GM23338 (cell line): ENCODE measurements around the gene AGAP1. TPM values are rescaled to one million over a fixed set of nuclear protein-coding genes. Genes with fewer than 3 reads are reported as not detected.

Experiments
- ATAC-seq: fragments of 200-7000 bp; cut with Tn5 transposase; 3 replicates; pipeline ENCODE4 v1.9.1; 2020
- DNase-seq: peaks from one replicate; pipeline ENCODE4 v3.0.0-alpha.2; 2015; ENCODE audit warnings: low spot score
- H2AFZ ChIP-seq: fragments of 200-600 bp; sonication (generic); 2 replicates; pipeline ENCODE4 v1.8.0; 2016; ENCODE audit warnings: antibody characterized with exemption, mild to moderate bottlenecking, moderate library complexity
- H3F3A ChIP-seq: fragments of 200-600 bp; sonication (generic); replicated peaks from 2 replicates; pipeline ENCODE4 v1.8.0; 2017; ENCODE audit warnings: antibody characterized with exemption, mixed run types, low read depth
- H3K27ac ChIP-seq: fragments of 200-600 bp; sonication (generic); 2 replicates; pipeline ENCODE4 v1.6.1; 2016; ENCODE audit warnings: low read depth
- H3K27me3 ChIP-seq: fragments of 200-600 bp; sonication (generic); 2 replicates; pipeline ENCODE4 v1.8.0; 2016; ENCODE audit warnings: mild to moderate bottlenecking, mixed run types, moderate library complexity; ENCODE audit not compliant: insufficient read depth
- H3K36me3 ChIP-seq: fragments of 200-600 bp; sonication (generic); 2 replicates; pipeline ENCODE4 v1.8.0; 2016; ENCODE audit warnings: mild to moderate bottlenecking; ENCODE audit not compliant: insufficient read depth
- H3K4me1 ChIP-seq: fragments of 200-600 bp; sonication (generic); 2 replicates; pipeline ENCODE4 v1.8.0; 2016; ENCODE audit warnings: mild to moderate bottlenecking, moderate library complexity; ENCODE audit not compliant: insufficient read depth
- H3K4me2 ChIP-seq: fragments of 200-600 bp; sonication (generic); 2 replicates; pipeline ENCODE4 v1.7.1; 2017; ENCODE audit warnings: mixed run types
- H3K4me3 ChIP-seq: fragments of 200-600 bp; sonication (generic); 2 replicates; pipeline ENCODE4 v1.6.1; 2016; ENCODE audit warnings: mixed run types
- H3K79me2 ChIP-seq: fragments of 200-600 bp; sonication (generic); replicated peaks from 2 replicates; pipeline ENCODE4 v1.8.0; 2017; ENCODE audit warnings: mild to moderate bottlenecking; ENCODE audit not compliant: insufficient read depth
- H3K9me2 ChIP-seq: fragments of 200-600 bp; sonication (generic); 2 replicates; pipeline ENCODE4 v1.8.0; 2017; ENCODE audit not compliant: insufficient read depth
- H4K20me1 ChIP-seq: fragments of 200-600 bp; sonication (generic); replicated peaks from 2 replicates; pipeline ENCODE4 v1.8.0; 2017; ENCODE audit warnings: mild to moderate bottlenecking; ENCODE audit not compliant: insufficient read depth
- H3K27ac Mint-ChIP-seq: 2 replicates; pipeline ENCODE4 v1.8.0; 2020; ENCODE audit warnings: inconsistent platforms, mild to moderate bottlenecking, moderate library complexity, mixed read lengths
- H3K27me3 Mint-ChIP-seq: 3 replicates; pipeline ENCODE4 v1.8.0; 2022; ENCODE audit warnings: low read depth, mild to moderate bottlenecking, moderate library complexity, mixed read lengths, inconsistent platforms; ENCODE audit not compliant: insufficient read depth, poor library complexity
- H3K36me3 Mint-ChIP-seq: 3 replicates; pipeline ENCODE4 v1.8.0; 2021; ENCODE audit warnings: low read depth, mild to moderate bottlenecking, inconsistent platforms, moderate library complexity, mixed read lengths
- H3K4me1 Mint-ChIP-seq: 3 replicates; pipeline ENCODE4 v1.8.0; 2020; ENCODE audit warnings: mild to moderate bottlenecking, inconsistent platforms, mixed read lengths
- H3K4me3 Mint-ChIP-seq: 3 replicates; pipeline ENCODE4 v1.8.0; 2021; ENCODE audit warnings: moderate library complexity, mild to moderate bottlenecking, inconsistent platforms, mixed read lengths
- H3K9me3 Mint-ChIP-seq: 3 replicates; pipeline ENCODE4 v1.8.0; 2020; ENCODE audit warnings: moderate library complexity, mild to moderate bottlenecking, inconsistent platforms, mixed read lengths
- CREB1 ChIP-seq: fragments of 250-450 bp; sonication (Bioruptor Pico); IDR thresholded peaks from 2 replicates; pipeline ENCODE4 v1.5.0; 2020; ENCODE audit warnings: low read depth, mild to moderate bottlenecking, moderate library complexity
- CTCF ChIP-seq, 2 experiments: fragments of 200-600 bp in 1 of 2; sonication (generic) in 1 of 2; conservative IDR thresholded peaks; 2 replicates each; pipeline versions ENCODE4 v1.5.1 to v1.6.1; 2016 to 2017; ENCODE audit warnings: antibody characterized with exemption in 2 of 2, low read depth in 2 of 2, mild to moderate bottlenecking in 2 of 2, moderate library complexity in 1 of 2
- ETS1 ChIP-seq: IDR thresholded peaks from 2 replicates; pipeline ENCODE4 v1.6.1; 2016; ENCODE audit warnings: antibody characterized with exemption
- EZH2 ChIP-seq: fragments of 200-600 bp; sonication (generic); IDR thresholded peaks from one replicate; pipeline ENCODE4 v1.8.0; 2017; ENCODE audit warnings: antibody characterized with exemption, mild to moderate bottlenecking, low read depth; ENCODE audit not compliant: unreplicated experiment
- JUNB ChIP-seq: IDR thresholded peaks from one replicate; pipeline ENCODE4 v1.6.1; 2016; ENCODE audit warnings: antibody characterized with exemption; ENCODE audit not compliant: unreplicated experiment
- POLR2AphosphoS5 ChIP-seq: IDR thresholded peaks from 2 replicates; pipeline ENCODE4 v1.6.1; 2016; ENCODE audit warnings: antibody characterized with exemption, low read depth
- REST ChIP-seq: IDR thresholded peaks from one replicate; pipeline ENCODE4 v1.6.1; 2018; ENCODE audit warnings: antibody characterized with exemption; ENCODE audit not compliant: unreplicated experiment
- STAT1 ChIP-seq: IDR thresholded peaks from one replicate; pipeline ENCODE4 v1.6.1; 2016; ENCODE audit warnings: antibody characterized with exemption; ENCODE audit not compliant: unreplicated experiment
- ZNF114 ChIP-seq: fragments of 250-450 bp; sonication (Bioruptor Pico); IDR thresholded peaks from 2 replicates; pipeline ENCODE4 v1.5.0; 2020; ENCODE audit warnings: mild to moderate bottlenecking, moderate library complexity
- ZNF331 ChIP-seq: fragments of 250-450 bp; sonication (Bioruptor Pico); IDR thresholded peaks from 2 replicates; pipeline ENCODE4 v1.5.0; 2020; ENCODE audit warnings: low read depth, mild to moderate bottlenecking, moderate library complexity
- polyA plus RNA-seq: library from polyadenylated mRNA; unstranded; fragments of >200 nt; fragmentation: Nextera tagmentation; extraction: Ambion mirVana; gene quantifications from 2 replicates; pipeline ENCODE4 v1.2.1, GENCODE V29; 2016
- total RNA-seq: library from RNA; depleted of rRNA; stranded (reverse); fragments of >200 nt; shearing (Covaris generic); gene quantifications from 2 replicates; pipeline ENCODE4 v1.2.3, GENCODE V29; 2014

AGAP1 gene
- total and polyA plus RNA-seq, 2 experiments from 2014 or later: 13.3 to 27.9 TPM

- Histone ChIP-seq H3K4me1 (no peaks in the 10 kb centered on the region), H3K4me3 (no peak overlapping the region), H3K4me2 (no peak overlapping the region), H3F3A (no peaks in the 10 kb centered on the region), H2AFZ (no peak overlapping the region), H3K27ac (no peak overlapping the region), H3K27me3 (no peaks in the 10 kb centered on the region), H3K9me2 (no peaks in the 10 kb centered on the region), H3K79me2 (no peaks in the 10 kb centered on the region), H4K20me1 (peaks cover 3% of the 10 kb centered on the region), H3K36me3 (no peaks in the 10 kb centered on the region)
- H3K4me3 Mint-ChIP-seq: no peak overlapping the region
- H3K27me3 Mint-ChIP-seq: peaks cover 4% of the 10 kb centered on the region
- no peaks in the 10 kb centered on the region for H3K9me3 Mint-ChIP-seq
- ATAC-seq: no peak
- peaks cover 7% of the 10 kb centered on the region for H3K4me1 Mint-ChIP-seq
- H3K36me3 Mint-ChIP-seq: no peaks in the 10 kb centered on the region
- no peak for DNase-seq
- TF ChIP-seq JUNB (no peak), REST (no peak), STAT1 (no peak), ZNF114 (CRISPR knock-in tag) (no peak), ETS1 (no peak), CREB1 (no peak), ZNF331 (CRISPR knock-in tag) (no peak), EZH2 (no peak), POLR2AphosphoS5 (no peak), CTCF (conservative IDR thresholded peaks at IDR 0.05; ENCODE audit: low read depth in 2 of 2) (no peak)
- no peak overlapping the region for H3K27ac Mint-ChIP-seq
Observed at GRCh38 chr2:235829726-235830125, 335.9 kb downstream of the AGAP1 start.

- no peak overlapping the region for H3K27ac ChIP-seq
- no peak overlapping the region for H3K4me2 ChIP-seq
- Mint-ChIP-seq H3K27ac (no peak overlapping the region), H3K27me3 (peaks cover 4% of the 10 kb centered on the region), H3K4me1 (peaks cover 19% of the 10 kb centered on the region), H3K36me3 (no peaks in the 10 kb centered on the region), H3K9me3 (no peaks in the 10 kb centered on the region), H3K4me3 (no peak overlapping the region)
- H3F3A ChIP-seq: no peaks in the 10 kb centered on the region
- no peaks in the 10 kb centered on the region for H3K9me2 ChIP-seq
- peaks cover 4% of the 10 kb centered on the region; the same call in 1 of the 2 replicates for H3K4me1 ChIP-seq
- TF ChIP-seq EZH2: no peak
- no peaks in the 10 kb centered on the region for H3K27me3 ChIP-seq
- peaks cover 3% of the 10 kb centered on the region for H4K20me1 ChIP-seq
- no peak overlapping the region for H3K4me3 ChIP-seq
- no peak for ATAC-seq
- no peak for DNase-seq
- H2AFZ ChIP-seq: no peak overlapping the region
- no peaks in the 10 kb centered on the region for H3K79me2 ChIP-seq
- H3K36me3 ChIP-seq: no peaks in the 10 kb centered on the region
Observed at GRCh38 chr2:235831755-235832154, 337.9 kb downstream of the AGAP1 start.
